ENCODE data around the gene TFAP2A. TPM values are rescaled to one million over a fixed set of nuclear protein-coding genes. Genes with fewer than 3 reads are reported as not detected.

Gene TFAP2A
- polyA plus RNA-seq, 3 donors: not detected

- Histone ChIP-seq H3K27ac (ENCODE audit: low read depth in 1 of 2, low read length in 2 of 2) (no peak overlapping the region), H3K9me3 (replicated peaks in 1 of 2; ENCODE audit: control insufficient read depth in 1 of 2, insufficient read depth in 1 of 2, low read length in 2 of 2) (peaks cover 17 to 72% of the 10 kb centered on the region in 2 donors), H3K27me3 (ENCODE audit: control insufficient read depth in 2 of 2, insufficient read depth in 2 of 2, low read length in 2 of 2) (peaks cover 86 to 96% of the 10 kb centered on the region in 2 donors), H2AFZ (ENCODE audit: insufficient read depth, low read depth, low read length, poor library complexity, severe bottlenecking) (no peak overlapping the region), H3K4me2 (replicated peaks; ENCODE audit: extremely low read depth, low read length, poor library complexity, severe bottlenecking) (no peak overlapping the region), H3K9ac (ENCODE audit: insufficient read depth, low read length, poor library complexity, severe bottlenecking) (no peak overlapping the region), H3K4me3 (replicated peaks in 1 of 3; ENCODE audit: low read depth in 2 of 3, low read length in 3 of 3) (no peak overlapping the region), H3K79me2 (ENCODE audit: insufficient read depth, low read length) (no peaks in the 10 kb centered on the region), H4K20me1 (ENCODE audit: insufficient read depth, low read length) (no peaks in the 10 kb centered on the region), H3K4me1 (ENCODE audit: control insufficient read depth in 1 of 2, insufficient read depth in 2 of 2, low read length in 2 of 2) (peaks cover 13 to 16% of the 10 kb centered on the region in 2 donors), H3K36me3 (replicated peaks in 1 of 2; ENCODE audit: control insufficient read depth in 1 of 2, insufficient read depth in 2 of 2, low read length in 2 of 2) (no peaks in the 10 kb centered on the region)
- DNase-seq: no peak
- peaks cover 92 to 96% (median 93%) of the 10 kb centered on the region in 3 donors for H3K27me3 Mint-ChIP-seq (ENCODE audit: low read depth in 3 of 3)
- peaks cover 14% of the 10 kb centered on the region for H3K4me1 Mint-ChIP-seq
- peaks cover 21 to 75% (median 49%) of the 10 kb centered on the region in 7 donors for H3K9me3 Mint-ChIP-seq
- TF ChIP-seq CTCF (IDR thresholded peaks at IDR 0.05): no peak
- peaks cover 8% of the 10 kb centered on the region in 2 donors for H3K36me3 Mint-ChIP-seq
- intact Hi-C loops (cut with micrococcal nuclease): no loop called here
- WGBS (ENCODE audit: insufficient coverage): 42% methylated on average over 2 of the region's 8 CpGs
- no peak overlapping the region for H3K27ac Mint-ChIP-seq
- H3K4me3 Mint-ChIP-seq: peak overlapping the region in 1 of 2 donors; percentile 62
Measured at GRCh38 chr6:10400330-10400729, 14.5 kb downstream of the TFAP2A start.

- no peak overlapping the region for H3K4me2 ChIP-seq (replicated peaks; ENCODE audit: extremely low read depth, low read length, poor library complexity, severe bottlenecking)
- TF ChIP-seq CTCF (IDR thresholded peaks at IDR 0.05): no peak
- peaks cover 8 to 10% of the 10 kb centered on the region in 2 donors for H3K4me1 ChIP-seq (ENCODE audit: control insufficient read depth in 1 of 2, insufficient read depth in 2 of 2, low read length in 2 of 2)
- no peak for DNase-seq
- H2AFZ ChIP-seq (ENCODE audit: insufficient read depth, low read depth, low read length, poor library complexity, severe bottlenecking): no peak overlapping the region
- H3K9me3 Mint-ChIP-seq: peaks cover 14 to 67% (median 40%) of the 10 kb centered on the region in 7 donors
- peaks cover 3% of the 10 kb centered on the region in 2 donors for H3K36me3 Mint-ChIP-seq
- no peak overlapping the region for H3K9ac ChIP-seq (ENCODE audit: insufficient read depth, low read length, poor library complexity, severe bottlenecking)
- H3K4me3 Mint-ChIP-seq: peak overlapping the region in 1 of 2 donors; percentile 62
- peaks cover 90 to 95% (median 94%) of the 10 kb centered on the region in 3 donors for H3K27me3 Mint-ChIP-seq (ENCODE audit: low read depth in 3 of 3)
- H3K4me1 Mint-ChIP-seq: peaks cover 13% of the 10 kb centered on the region
- H3K27ac Mint-ChIP-seq: no peak overlapping the region
- peaks cover 92 to 96% of the 10 kb centered on the region in 2 donors for H3K27me3 ChIP-seq (ENCODE audit: control insufficient read depth in 2 of 2, insufficient read depth in 2 of 2, low read length in 2 of 2)
- 88% methylated on average over 1 of the region's 2 CpGs for WGBS (ENCODE audit: insufficient coverage)
- no peaks in the 10 kb centered on the region for H3K79me2 ChIP-seq (ENCODE audit: insufficient read depth, low read length)
- H3K36me3 ChIP-seq (replicated peaks in 1 of 2; ENCODE audit: control insufficient read depth in 1 of 2, insufficient read depth in 2 of 2, low read length in 2 of 2): no peaks in the 10 kb centered on the region
- H3K9me3 ChIP-seq (replicated peaks in 1 of 2; ENCODE audit: control insufficient read depth in 1 of 2, insufficient read depth in 1 of 2, low read length in 2 of 2): peaks cover 8 to 69% of the 10 kb centered on the region in 2 donors
- H3K4me3 ChIP-seq (replicated peaks in 1 of 3; ENCODE audit: low read depth in 2 of 3, low read length in 3 of 3): no peak overlapping the region
- H3K27ac ChIP-seq (ENCODE audit: low read depth in 1 of 2, low read length in 2 of 2): no peak overlapping the region
- no peaks in the 10 kb centered on the region for H4K20me1 ChIP-seq (ENCODE audit: insufficient read depth, low read length)
- intact Hi-C loops (cut with micrococcal nuclease): no loop called here
Measured at GRCh38 chr6:10399451-10399850, 15.4 kb downstream of the TFAP2A start.
